IPS-18a (cell line): ENCODE measurements around the gene HDAC4.
"Not testable (repeated sequence)": the region's sequence is repeated elsewhere in the genome, so short reads cannot be mapped to it uniquely, and the experiment has no call there.

ENCODE experiments used
- H3K27ac ChIP-seq: one replicate; pipeline ENCODE4 v1.5.1; 2013; ENCODE audit warnings: low read length
- H3K27me3 ChIP-seq: one replicate; pipeline ENCODE4 v1.6.1; 2013; ENCODE audit warnings: mild to moderate bottlenecking, low read length; ENCODE audit not compliant: control insufficient read depth, insufficient read depth
- H3K36me3 ChIP-seq: one replicate; pipeline ENCODE4 v1.6.1; 2013; ENCODE audit warnings: low read depth, low read length; ENCODE audit not compliant: control insufficient read depth
- H3K4me1 ChIP-seq: one replicate; pipeline ENCODE4 v1.6.1; 2013; ENCODE audit warnings: low read depth, low read length; ENCODE audit not compliant: control insufficient read depth
- H3K4me3 ChIP-seq: one replicate; pipeline ENCODE4 v1.5.1; 2013; ENCODE audit warnings: low read length
- H3K9ac ChIP-seq: one replicate; pipeline ENCODE4 v1.6.1; 2013; ENCODE audit warnings: mild to moderate bottlenecking, low read length, moderate library complexity
- H3K9me3 ChIP-seq: one replicate; pipeline ENCODE4 v1.6.1; 2013; ENCODE audit warnings: low read depth, low read length; ENCODE audit not compliant: control insufficient read depth

HDAC4 gene

GRCh38 chr2:239042551-239043320, 358.1 kb downstream of the HDAC4 start:
- Histone ChIP-seq H3K9ac (no peak overlapping the region), H3K36me3 (no peaks in the 10 kb centered on the region), H3K27ac (no peak overlapping the region), H3K27me3 (no peaks in the 10 kb centered on the region), H3K4me3 (no peak overlapping the region), H3K9me3 (no peaks in the 10 kb centered on the region), H3K4me1 (no peaks in the 10 kb centered on the region)

DNA sequence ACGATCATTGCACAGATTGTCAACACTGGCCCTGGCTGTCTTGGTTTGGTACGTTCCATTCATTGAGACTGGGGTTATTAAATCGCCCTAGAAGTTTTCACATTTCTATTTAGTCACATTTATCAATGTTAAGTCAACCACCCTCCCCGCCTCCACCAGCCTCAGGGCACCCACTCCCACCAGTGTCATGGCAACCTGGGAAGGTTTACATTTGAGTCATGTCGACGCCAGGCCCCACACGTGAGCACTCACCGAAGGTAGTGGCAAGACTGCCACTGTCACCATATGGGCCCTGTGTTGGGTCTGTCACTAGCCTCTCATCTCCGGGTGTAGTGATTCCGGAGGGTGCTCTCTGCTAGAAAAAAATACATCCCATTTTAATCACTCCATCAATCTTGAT, 358.8 kb downstream of the HDAC4 start:
- no peak overlapping the region for H3K4me3 ChIP-seq
- no peaks in the 10 kb centered on the region for H3K9me3 ChIP-seq
- H3K27ac ChIP-seq: no peak overlapping the region
- no peaks in the 10 kb centered on the region for H3K27me3 ChIP-seq
- H3K4me1 ChIP-seq: no peaks in the 10 kb centered on the region
- H3K9ac ChIP-seq: no peak overlapping the region
- H3K36me3 ChIP-seq: no peaks in the 10 kb centered on the region

- H3K9ac ChIP-seq: no peak overlapping the region
- no peak overlapping the region for H3K4me3 ChIP-seq
- no peaks in the 10 kb centered on the region for H3K27me3 ChIP-seq
- H3K4me1 ChIP-seq: no peaks in the 10 kb centered on the region
- no peaks in the 10 kb centered on the region for H3K36me3 ChIP-seq
- no peaks in the 10 kb centered on the region for H3K9me3 ChIP-seq
- H3K27ac ChIP-seq: no peak overlapping the region
These were observed 359.8 kb downstream of the HDAC4 start for GRCh38 chr2:239041062-239041461.

- Histone ChIP-seq H3K4me1 (no peaks in the 10 kb centered on the region), H3K9ac (no peak overlapping the region), H3K36me3 (no peaks in the 10 kb centered on the region), H3K9me3 (no peaks in the 10 kb centered on the region), H3K27me3 (no peaks in the 10 kb centered on the region), H3K27ac (no peak overlapping the region), H3K4me3 (no peak overlapping the region)
These were observed 360.6 kb downstream of the HDAC4 start for GRCh38 chr2:239040152-239040761.

GRCh38 chr2:239039479-239039861, 361.4 kb downstream of the HDAC4 start:
- H3K9me3 ChIP-seq: no peaks in the 10 kb centered on the region
- H3K4me1 ChIP-seq: no peaks in the 10 kb centered on the region
- H3K27me3 ChIP-seq: no peaks in the 10 kb centered on the region
- no peak overlapping the region for H3K27ac ChIP-seq
- no peak overlapping the region for H3K4me3 ChIP-seq
- no peaks in the 10 kb centered on the region for H3K36me3 ChIP-seq
- no peak overlapping the region for H3K9ac ChIP-seq

GRCh38 chr2:239038773-239039478, 361.9 kb downstream of the HDAC4 start:
- no peaks in the 10 kb centered on the region for H3K4me1 ChIP-seq
- H3K36me3 ChIP-seq: no peaks in the 10 kb centered on the region
- no peak overlapping the region for H3K9ac ChIP-seq
- H3K27ac ChIP-seq: no peak overlapping the region
- H3K9me3 ChIP-seq: no peaks in the 10 kb centered on the region
- no peaks in the 10 kb centered on the region for H3K27me3 ChIP-seq
- no peak overlapping the region for H3K4me3 ChIP-seq

- not testable (repeated sequence) for H3K4me1 ChIP-seq, H3K9ac ChIP-seq, H3K4me3 ChIP-seq, H3K27ac ChIP-seq, H3K9me3 ChIP-seq, H3K36me3 ChIP-seq, H3K27me3 ChIP-seq
These were observed 362.5 kb downstream of the HDAC4 start for GRCh38 chr2:239038284-239038683.

- no peak overlapping the region for H3K9ac ChIP-seq
- no peak overlapping the region for H3K4me3 ChIP-seq
- no peak overlapping the region for H3K27ac ChIP-seq
These were observed 363.3 kb downstream of the HDAC4 start for GRCh38 chr2:239037559-239037910.

DNA sequence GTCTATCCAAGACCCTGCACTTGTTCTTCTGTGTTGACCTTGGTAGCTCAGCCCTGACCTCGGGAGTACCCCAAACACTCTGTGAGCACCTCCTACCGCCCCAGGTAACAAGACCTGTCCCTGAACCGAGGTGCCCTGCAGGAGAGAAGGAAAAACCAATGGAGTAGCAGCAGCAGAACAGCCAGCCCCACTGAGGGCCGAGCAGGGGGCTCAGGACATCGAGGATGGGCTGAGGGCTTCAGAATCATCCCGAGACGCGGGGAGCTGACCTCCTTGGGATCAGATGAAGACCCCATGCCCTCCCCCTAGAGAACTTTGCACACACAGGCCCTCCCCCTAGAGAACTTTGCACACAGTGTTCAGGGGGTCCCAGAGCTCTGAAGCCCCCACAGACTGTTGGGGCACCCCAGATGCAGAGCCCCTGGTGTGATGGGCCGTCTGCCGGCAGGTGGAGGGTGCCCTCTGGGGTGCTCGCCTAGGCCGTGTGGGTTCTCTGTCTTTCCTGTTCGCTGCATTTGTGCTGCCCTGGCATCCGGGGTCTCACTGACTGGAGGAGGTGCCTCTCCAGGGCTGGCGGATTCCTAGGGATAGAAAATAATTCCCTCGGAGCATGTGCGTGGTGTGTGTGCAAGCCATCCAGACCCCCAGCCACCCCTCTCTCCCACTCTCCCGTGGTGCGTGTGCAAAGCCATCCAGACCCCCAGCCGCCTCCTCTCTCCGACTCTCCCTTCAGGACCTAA, 363.8 kb downstream of the HDAC4 start:
- H3K4me3 ChIP-seq: no peak overlapping the region
- no peak overlapping the region for H3K27ac ChIP-seq
- no peak overlapping the region for H3K9ac ChIP-seq
- no peaks in the 10 kb centered on the region for H3K27me3 ChIP-seq
- H3K36me3 ChIP-seq: no peaks in the 10 kb centered on the region
- no peaks in the 10 kb centered on the region for H3K9me3 ChIP-seq
- H3K4me1 ChIP-seq: no peaks in the 10 kb centered on the region

More at GRCh38 chr2:239037559-239037910, 363.3 kb downstream of the HDAC4 start:
- H3K4me1 ChIP-seq: no peaks in the 10 kb centered on the region
- H3K9me3 ChIP-seq: no peaks in the 10 kb centered on the region
- no peaks in the 10 kb centered on the region for H3K27me3 ChIP-seq
- no peaks in the 10 kb centered on the region for H3K36me3 ChIP-seq

- Histone ChIP-seq H3K27ac (no peak overlapping the region), H3K36me3 (no peaks in the 10 kb centered on the region), H3K9ac (no peak overlapping the region), H3K9me3 (no peaks in the 10 kb centered on the region), H3K27me3 (no peaks in the 10 kb centered on the region), H3K4me1 (no peaks in the 10 kb centered on the region), H3K4me3 (no peak overlapping the region)
These were observed 364.7 kb downstream of the HDAC4 start for GRCh38 chr2:239035997-239036731.

DNA sequence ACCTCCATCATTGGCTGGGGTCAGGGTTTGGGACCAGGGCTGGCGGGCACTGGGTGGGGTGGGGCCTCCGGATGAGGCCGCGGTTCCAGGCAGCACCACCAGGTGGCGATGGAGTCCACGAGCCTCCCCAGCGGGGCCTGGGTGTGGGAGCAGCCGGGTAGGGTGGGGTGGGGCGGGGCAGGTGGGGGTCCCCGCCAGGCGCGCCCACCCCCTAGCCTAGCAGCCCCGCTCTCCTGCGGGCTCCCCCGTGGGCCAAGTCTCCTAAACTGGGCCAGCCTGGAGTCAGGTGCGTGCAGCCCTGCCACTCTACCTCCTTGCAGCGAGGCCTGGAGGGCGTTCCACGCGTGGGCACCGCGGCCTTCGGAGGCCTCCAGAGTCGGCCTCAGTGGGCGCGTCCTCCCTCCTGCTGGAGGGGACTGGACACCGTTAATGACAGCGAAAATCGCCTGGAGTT, 365.4 kb downstream of the HDAC4 start:
- H3K4me1 ChIP-seq: no peaks in the 10 kb centered on the region
- no peak overlapping the region for H3K9ac ChIP-seq
- no peak overlapping the region for H3K27ac ChIP-seq
- H3K27me3 ChIP-seq: no peaks in the 10 kb centered on the region
- no peak overlapping the region for H3K4me3 ChIP-seq
- no peaks in the 10 kb centered on the region for H3K9me3 ChIP-seq
- no peaks in the 10 kb centered on the region for H3K36me3 ChIP-seq
